Fibroblast of villous mesenchyme (primary cell): ENCODE data around the gene ECI1. TPM values are rescaled to one million over a fixed set of nuclear protein-coding genes. Genes with fewer than 3 reads are reported as not detected.

ENCODE experiments used
- DNase-seq: peaks from one replicate; pipeline ENCODE4 v3.0.0-alpha.2; 2010; ENCODE audit warnings: low read depth
- H3K4me3 ChIP-seq: 2 replicates; pipeline ENCODE4 v1.5.1; 2011; ENCODE audit warnings: low read depth, mild to moderate bottlenecking, low read length
- total RNA-seq: library from RNA; depleted of rRNA; stranded (reverse); fragments of >200 nt; gene quantifications from 2 replicates; pipeline ENCODE4 v1.2.3, GENCODE V29; 2012
- TF ChIP-seq, protein P1 (sequence below): IDR thresholded peaks from 2 replicates; pipeline ENCODE4 v1.5.1; 2012; ENCODE audit warnings: low read depth, mild to moderate bottlenecking, low read length; ENCODE audit not compliant: insufficient read depth

The ECI1 gene
- total RNA-seq, 1 donor = 40.2 TPM

DNA sequence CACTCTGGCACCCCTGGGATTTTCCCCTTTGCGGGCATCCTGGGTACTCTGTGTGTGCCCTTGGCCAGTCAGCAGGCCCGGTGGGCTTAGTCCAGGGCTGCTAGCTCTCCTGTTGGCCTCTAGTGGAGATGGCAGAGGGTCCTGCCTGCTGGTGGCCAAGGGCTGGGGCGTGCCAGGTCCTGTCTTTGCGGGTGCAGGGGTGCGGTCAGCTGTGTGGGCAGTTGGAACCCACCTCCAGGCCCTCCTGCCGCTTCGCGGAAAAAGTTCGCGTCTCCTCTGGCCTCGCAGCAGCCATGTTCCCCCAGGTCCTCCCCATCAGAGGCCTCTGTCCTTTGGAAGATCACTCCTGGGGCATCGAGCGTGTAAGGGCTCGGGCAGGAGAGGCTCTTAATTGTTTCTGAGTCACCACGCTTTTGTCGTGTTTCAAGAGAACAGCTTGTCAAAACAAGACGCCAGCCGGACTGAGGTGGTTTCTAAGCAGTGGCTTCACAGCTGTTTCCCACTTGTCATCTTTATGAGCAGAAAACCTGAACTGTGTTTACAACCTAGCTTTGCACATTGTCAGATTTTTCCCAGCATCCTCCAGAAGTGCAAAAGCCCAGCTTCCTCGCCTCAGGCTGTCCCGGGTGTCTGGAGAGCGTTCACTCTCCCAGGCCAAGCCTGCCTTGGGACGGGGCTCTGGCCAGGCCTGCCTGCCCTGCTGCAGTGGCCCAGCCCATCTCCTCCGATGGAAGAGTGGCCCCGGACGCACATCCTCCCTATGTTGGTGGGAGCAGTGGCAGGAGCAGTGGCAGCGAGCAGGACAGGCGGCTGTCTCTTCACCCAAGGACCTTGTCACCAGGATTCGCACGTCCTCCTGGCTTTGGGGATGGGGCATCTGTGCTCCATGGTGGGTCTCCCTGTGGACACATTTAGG lies 20.1 kb downstream of the ECI1 start:
- TF ChIP-seq, protein P1, sequence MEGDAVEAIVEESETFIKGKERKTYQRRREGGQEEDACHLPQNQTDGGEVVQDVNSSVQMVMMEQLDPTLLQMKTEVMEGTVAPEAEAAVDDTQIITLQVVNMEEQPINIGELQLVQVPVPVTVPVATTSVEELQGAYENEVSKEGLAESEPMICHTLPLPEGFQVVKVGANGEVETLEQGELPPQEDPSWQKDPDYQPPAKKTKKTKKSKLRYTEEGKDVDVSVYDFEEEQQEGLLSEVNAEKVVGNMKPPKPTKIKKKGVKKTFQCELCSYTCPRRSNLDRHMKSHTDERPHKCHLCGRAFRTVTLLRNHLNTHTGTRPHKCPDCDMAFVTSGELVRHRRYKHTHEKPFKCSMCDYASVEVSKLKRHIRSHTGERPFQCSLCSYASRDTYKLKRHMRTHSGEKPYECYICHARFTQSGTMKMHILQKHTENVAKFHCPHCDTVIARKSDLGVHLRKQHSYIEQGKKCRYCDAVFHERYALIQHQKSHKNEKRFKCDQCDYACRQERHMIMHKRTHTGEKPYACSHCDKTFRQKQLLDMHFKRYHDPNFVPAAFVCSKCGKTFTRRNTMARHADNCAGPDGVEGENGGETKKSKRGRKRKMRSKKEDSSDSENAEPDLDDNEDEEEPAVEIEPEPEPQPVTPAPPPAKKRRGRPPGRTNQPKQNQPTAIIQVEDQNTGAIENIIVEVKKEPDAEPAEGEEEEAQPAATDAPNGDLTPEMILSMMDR = no peak
- no peak overlapping the region for H3K4me3 ChIP-seq
- DNase-seq = peak; percentile 94

GRCh38 chr16:2230376-2230775 lies 21.0 kb downstream of the ECI1 start:
- TF ChIP-seq, protein P1 = no peak
- no peak overlapping the region for H3K4me3 ChIP-seq

GRCh38 chr16:2229632-2230250 lies 21.6 kb downstream of the ECI1 start:
- H3K4me3 ChIP-seq = no peak overlapping the region
- TF ChIP-seq, protein P1 = no peak
- peak; percentile 17 for DNase-seq

More at GRCh38 chr16:2230376-2230775, 21.0 kb downstream of the ECI1 start:
- no peak for DNase-seq

GRCh38 chr16:2229091-2229490 lies 22.3 kb downstream of the ECI1 start:
- TF ChIP-seq, protein P1 = no peak
- no peak for DNase-seq

DNA sequence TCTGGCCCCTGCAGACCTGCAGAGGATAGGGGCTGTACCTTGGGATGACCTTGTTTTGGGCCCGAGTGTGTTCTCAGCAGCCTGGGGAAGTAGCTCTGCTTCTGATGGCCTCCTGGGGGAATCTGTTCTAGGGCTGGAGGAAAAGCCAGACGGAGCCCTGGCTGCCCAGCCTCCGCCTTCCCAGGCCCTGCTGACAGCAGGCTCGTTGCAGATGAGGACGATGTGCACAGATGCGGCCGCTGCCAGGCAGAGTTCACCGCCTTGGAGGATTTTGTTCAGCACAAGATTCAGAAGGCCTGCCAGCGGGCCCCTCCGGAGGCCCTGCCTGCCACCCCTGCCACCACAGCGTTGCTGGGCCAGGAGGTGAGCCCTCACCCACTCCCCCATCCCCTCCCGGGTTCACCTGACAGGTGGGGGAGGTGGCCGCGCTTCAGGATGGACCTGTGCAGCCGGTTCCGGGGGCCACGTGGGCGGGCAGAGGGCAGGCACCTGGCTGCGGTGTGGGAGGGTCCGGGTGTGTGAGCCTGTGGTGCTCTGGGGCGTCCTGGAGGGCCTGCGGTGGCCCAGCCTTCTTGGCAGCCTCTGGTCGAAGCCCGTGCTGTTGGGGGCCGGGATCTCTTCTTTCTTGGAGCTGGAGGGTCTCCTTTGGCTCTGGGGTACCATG lies 23.1 kb downstream of the ECI1 start:
- DNase-seq = no peak
- TF ChIP-seq, protein P1 = no peak
- H3K4me3 ChIP-seq = no peak overlapping the region

More at GRCh38 chr16:2229091-2229490, 22.3 kb downstream of the ECI1 start:
- H3K4me3 ChIP-seq = no peak overlapping the region

GRCh38 chr16:2226918-2227317 lies 24.5 kb downstream of the ECI1 start:
- no peak for DNase-seq
- TF ChIP-seq, protein P1 = no peak

More at GRCh38 chr16:2226918-2227317, 24.5 kb downstream of the ECI1 start:
- no peak overlapping the region for H3K4me3 ChIP-seq
